Loucy (cell line): ENCODE measurements around the gene LRRTM4.

Experiments
- H2AFZ ChIP-seq: fragments of 200-600 bp; sonication (generic); 2 replicates; pipeline ENCODE4 v1.6.0; 2016; ENCODE audit warnings: antibody characterized with exemption, mild to moderate bottlenecking, low read length, moderate library complexity
- H3F3A ChIP-seq: fragments of 200-600 bp; 2 replicates; pipeline ENCODE4 v1.6.0; 2016; ENCODE audit warnings: antibody characterized with exemption, low read depth, mild to moderate bottlenecking
- H3K27me3 ChIP-seq: fragments of 200-600 bp; sonication (generic); 2 replicates; pipeline ENCODE4 v1.6.1; 2014; ENCODE audit warnings: low read length, mild to moderate bottlenecking; ENCODE audit not compliant: insufficient read depth, poor library complexity, severe bottlenecking
- H3K36me3 ChIP-seq: fragments of 200-600 bp; sonication (generic); 2 replicates; pipeline ENCODE4 v1.6.1; 2016; ENCODE audit warnings: low read length; ENCODE audit not compliant: insufficient read depth
- H3K4me1 ChIP-seq: fragments of 200-600 bp; sonication (generic); 2 replicates; pipeline ENCODE4 v1.5.1; 2014; ENCODE audit warnings: low read length, mild to moderate bottlenecking; ENCODE audit not compliant: insufficient read depth, poor library complexity, severe bottlenecking
- H3K4me2 ChIP-seq: fragments of 200-600 bp; sonication (generic); 2 replicates; pipeline ENCODE4 v1.6.0; 2014; ENCODE audit warnings: antibody characterized with exemption, low read length, low read depth, mild to moderate bottlenecking; ENCODE audit not compliant: poor library complexity, severe bottlenecking
- H3K4me3 ChIP-seq: fragments of 200-600 bp; sonication (generic); 2 replicates; pipeline ENCODE4 v1.5.1; 2014; ENCODE audit warnings: low read length, mild to moderate bottlenecking, mixed read lengths; ENCODE audit not compliant: poor library complexity, severe bottlenecking
- H3K79me2 ChIP-seq: fragments of 200-600 bp; sonication (generic); 2 replicates; pipeline ENCODE4 v1.6.1; 2014; ENCODE audit warnings: low read length; ENCODE audit not compliant: insufficient read depth
- H3K9ac ChIP-seq: fragments of 200-600 bp; sonication (generic); 2 replicates; pipeline ENCODE4 v1.6.0; 2014; ENCODE audit warnings: mild to moderate bottlenecking, low read depth, low read length, moderate library complexity; ENCODE audit not compliant: poor library complexity, severe bottlenecking
- H3K9me2 ChIP-seq: fragments of 200-600 bp; sonication (generic); replicated peaks from 2 replicates; pipeline ENCODE4 v1.6.1; 2016; ENCODE audit warnings: low read depth, low read length, mixed read lengths
- H3K9me3 ChIP-seq: fragments of 200-600 bp; sonication (generic); 2 replicates; pipeline ENCODE4 v1.6.1; 2014; ENCODE audit warnings: mild to moderate bottlenecking, antibody characterized with exemption, low read length, low read depth; ENCODE audit not compliant: insufficient read depth
- H4K20me1 ChIP-seq: fragments of 200-600 bp; sonication (generic); 2 replicates; pipeline ENCODE4 v1.6.0; 2014; ENCODE audit warnings: antibody characterized with exemption, low read length, mild to moderate bottlenecking; ENCODE audit not compliant: insufficient read depth, poor library complexity, severe bottlenecking
- EZH2phosphoT487 ChIP-seq: fragments of 200-600 bp; IDR thresholded peaks from 2 replicates; pipeline ENCODE4 v1.6.1; 2018; ENCODE audit warnings: antibody characterized with exemption, mild to moderate bottlenecking, moderate library complexity, borderline replicate concordance
- TF ChIP-seq, protein P1 (sequence below): fragments of 200-600 bp; sonication (generic); conservative IDR thresholded peaks from 2 replicates; pipeline ENCODE4 v1.5.1; 2014; ENCODE audit warnings: mild to moderate bottlenecking, antibody characterized with exemption, low read length

The LRRTM4 gene

DNA sequence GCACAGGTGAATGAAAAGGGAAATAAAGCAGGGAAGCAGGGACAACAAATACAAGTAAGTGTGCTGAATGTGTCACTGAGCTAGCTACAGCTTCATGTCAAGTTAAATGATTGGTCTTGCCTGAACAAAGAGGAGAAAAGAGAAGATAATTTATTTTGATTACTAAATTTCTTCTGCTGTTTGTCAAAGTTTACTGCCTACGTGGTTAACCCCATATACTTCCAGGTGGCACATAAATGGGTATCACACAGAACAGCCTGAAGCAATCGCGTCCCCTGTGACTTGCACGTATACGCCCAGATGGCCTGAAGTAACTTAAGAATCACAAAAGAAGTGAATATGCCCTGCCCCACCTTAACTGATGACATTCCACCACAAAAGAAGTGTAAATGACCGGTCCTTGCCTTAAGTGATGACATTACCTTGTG lies 434.2 kb downstream of the LRRTM4 start:
- H4K20me1 ChIP-seq: no peaks in the 10 kb centered on the region
- H3K4me1 ChIP-seq: no peaks in the 10 kb centered on the region
- no peak overlapping the region for H2AFZ ChIP-seq
- no peaks in the 10 kb centered on the region for H3K27me3 ChIP-seq
- H3F3A ChIP-seq: no peaks in the 10 kb centered on the region
- no peak overlapping the region for H3K4me3 ChIP-seq
- H3K36me3 ChIP-seq: no peaks in the 10 kb centered on the region
- no peaks in the 10 kb centered on the region for H3K9me2 ChIP-seq
- no peak overlapping the region for H3K4me2 ChIP-seq
- TF ChIP-seq, protein P1, sequence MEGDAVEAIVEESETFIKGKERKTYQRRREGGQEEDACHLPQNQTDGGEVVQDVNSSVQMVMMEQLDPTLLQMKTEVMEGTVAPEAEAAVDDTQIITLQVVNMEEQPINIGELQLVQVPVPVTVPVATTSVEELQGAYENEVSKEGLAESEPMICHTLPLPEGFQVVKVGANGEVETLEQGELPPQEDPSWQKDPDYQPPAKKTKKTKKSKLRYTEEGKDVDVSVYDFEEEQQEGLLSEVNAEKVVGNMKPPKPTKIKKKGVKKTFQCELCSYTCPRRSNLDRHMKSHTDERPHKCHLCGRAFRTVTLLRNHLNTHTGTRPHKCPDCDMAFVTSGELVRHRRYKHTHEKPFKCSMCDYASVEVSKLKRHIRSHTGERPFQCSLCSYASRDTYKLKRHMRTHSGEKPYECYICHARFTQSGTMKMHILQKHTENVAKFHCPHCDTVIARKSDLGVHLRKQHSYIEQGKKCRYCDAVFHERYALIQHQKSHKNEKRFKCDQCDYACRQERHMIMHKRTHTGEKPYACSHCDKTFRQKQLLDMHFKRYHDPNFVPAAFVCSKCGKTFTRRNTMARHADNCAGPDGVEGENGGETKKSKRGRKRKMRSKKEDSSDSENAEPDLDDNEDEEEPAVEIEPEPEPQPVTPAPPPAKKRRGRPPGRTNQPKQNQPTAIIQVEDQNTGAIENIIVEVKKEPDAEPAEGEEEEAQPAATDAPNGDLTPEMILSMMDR: no peak
- no peak for TF ChIP-seq EZH2phosphoT487
- H3K9me3 ChIP-seq: no peaks in the 10 kb centered on the region
- H3K79me2 ChIP-seq: no peaks in the 10 kb centered on the region
- H3K9ac ChIP-seq: no peak overlapping the region

DNA sequence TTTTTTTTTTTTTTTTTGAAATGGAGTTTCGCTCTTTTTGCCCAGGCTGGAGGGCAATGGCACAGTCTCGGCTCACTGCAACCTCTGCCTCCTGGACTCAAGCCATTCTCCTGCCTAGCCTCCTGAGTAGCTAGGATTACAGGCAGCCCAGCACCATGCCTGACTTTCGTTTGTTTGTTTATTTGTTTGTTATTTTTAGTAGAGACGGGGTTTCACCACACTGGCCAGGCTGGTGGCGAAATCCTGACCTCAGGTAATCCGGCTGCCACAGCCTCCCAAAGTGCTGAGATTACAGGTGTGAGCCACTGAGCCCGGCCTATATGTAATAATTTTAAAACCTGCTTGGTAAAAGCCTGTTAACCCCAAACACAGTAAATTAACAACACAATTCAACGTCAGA lies 435.7 kb downstream of the LRRTM4 start:
- H3K4me2 ChIP-seq: no peak overlapping the region
- no peaks in the 10 kb centered on the region for H3K4me1 ChIP-seq
- H2AFZ ChIP-seq: no peak overlapping the region
- TF ChIP-seq EZH2phosphoT487: no peak
- TF ChIP-seq, protein P1: no peak
- no peaks in the 10 kb centered on the region for H3F3A ChIP-seq
- no peaks in the 10 kb centered on the region for H3K9me3 ChIP-seq
- no peaks in the 10 kb centered on the region for H3K9me2 ChIP-seq
- H3K27me3 ChIP-seq: no peaks in the 10 kb centered on the region
- no peaks in the 10 kb centered on the region for H4K20me1 ChIP-seq
- no peak overlapping the region for H3K4me3 ChIP-seq
- H3K36me3 ChIP-seq: no peaks in the 10 kb centered on the region
- no peak overlapping the region for H3K9ac ChIP-seq
- no peaks in the 10 kb centered on the region for H3K79me2 ChIP-seq

DNA sequence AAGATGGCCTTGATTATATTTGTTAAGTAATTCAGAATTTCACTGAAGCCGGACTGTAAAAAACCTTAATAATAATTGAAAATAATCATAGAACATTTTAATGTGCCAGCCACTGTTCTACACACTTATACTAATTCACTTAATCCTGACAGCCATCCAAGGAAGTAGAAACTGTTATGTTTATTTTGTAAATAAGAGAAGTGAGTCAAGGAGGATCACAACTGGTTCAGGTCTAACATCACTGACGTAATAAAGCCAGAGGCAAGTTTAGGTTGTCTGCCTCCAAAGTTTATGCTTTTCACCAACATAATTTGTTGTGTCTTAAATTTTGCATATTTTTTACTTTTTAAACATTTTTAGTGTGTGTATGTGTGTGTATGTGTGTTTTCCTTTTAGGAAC lies 436.1 kb downstream of the LRRTM4 start:
- Histone ChIP-seq H2AFZ (no peak overlapping the region), H3K79me2 (no peaks in the 10 kb centered on the region), H4K20me1 (no peaks in the 10 kb centered on the region), H3K36me3 (no peaks in the 10 kb centered on the region), H3K4me2 (no peak overlapping the region), H3K9me3 (no peaks in the 10 kb centered on the region), H3K27me3 (no peaks in the 10 kb centered on the region), H3K9ac (no peak overlapping the region), H3F3A (no peaks in the 10 kb centered on the region), H3K4me3 (no peak overlapping the region), H3K9me2 (no peaks in the 10 kb centered on the region), H3K4me1 (no peaks in the 10 kb centered on the region)
- TF ChIP-seq, protein P1: no peak
- no peak for TF ChIP-seq EZH2phosphoT487
